GM12873 (cell line): Measurements from ENCODE around the gene RCN2.

ENCODE experiments used
- CTCF ChIP-seq: IDR thresholded peaks from 2 replicates; pipeline ENCODE4 v1.5.1; 2012; ENCODE audit warnings: low read depth, mild to moderate bottlenecking, moderate library complexity, low read length, control low read depth; ENCODE audit not compliant: insufficient read depth; ENCODE audit errors: missing control alignments

RCN2 gene

GRCh38 chr15:76931397-76932134, at the start of gene RCN2:
Gene RCN2 (plus strand): TSS chr15:76931749. CDS start chr15:76931842, 93 bp downstream.
- TF ChIP-seq CTCF = no peak

GRCh38 chr15:76885212-76885611, 46.3 kb upstream of the RCN2 start:
- TF ChIP-seq CTCF = no peak

GRCh38 chr15:76894174-76894573, 37.4 kb upstream of the RCN2 start:
- TF ChIP-seq CTCF = no peak

- TF ChIP-seq CTCF = no peak
Measured at GRCh38 chr15:76898102-76898501, 33.4 kb upstream of the RCN2 start.

GRCh38 chr15:76901965-76902364, 29.6 kb upstream of the RCN2 start:
- no peak for TF ChIP-seq CTCF

GRCh38 chr15:76903251-76903681, 28.3 kb upstream of the RCN2 start:
- peak; percentile 59 for TF ChIP-seq CTCF

- no peak for TF ChIP-seq CTCF
Measured at GRCh38 chr15:76904461-76905012, 27.0 kb upstream of the RCN2 start.
